ENCODE data around the gene PNMA8A. TPM values are rescaled to one million over a fixed set of nuclear protein-coding genes. Genes with fewer than 3 reads are reported as not detected.

Gene PNMA8A
- total RNA-seq, 6 experiments from 2014 or later = 8.6 to 13.1 (median 9.2) TPM

- Mint-ChIP-seq H3K4me3 (no peak overlapping the region), H3K4me1 (ENCODE audit: low read depth) (peaks cover 6% of the 10 kb centered on the region; the same call in 1 of the 2 replicates), H3K27ac (no peak overlapping the region), H3K27me3 (ENCODE audit: insufficient read depth) (peaks cover 12% of the 10 kb centered on the region), H3K9me3 (peaks cover 7% of the 10 kb centered on the region), H3K36me3 (ENCODE audit: low read depth) (peaks cover 7% of the 10 kb centered on the region)
- DNase-seq = no peak
- TF ChIP-seq CTCF (IDR thresholded peaks at IDR 0.05) = no peak
Measured at GRCh38 chr19:46454244-46454643, 17.1 kb downstream of the PNMA8A start.

- no peak overlapping the region for H3K4me3 Mint-ChIP-seq
- H3K36me3 Mint-ChIP-seq (ENCODE audit: low read depth) = peaks cover 8% of the 10 kb centered on the region
- H3K4me1 Mint-ChIP-seq (ENCODE audit: low read depth) = peaks cover 6% of the 10 kb centered on the region; the same call in 1 of the 2 replicates
- peaks cover 13% of the 10 kb centered on the region for H3K27me3 Mint-ChIP-seq (ENCODE audit: insufficient read depth)
- H3K27ac Mint-ChIP-seq = no peak overlapping the region
- DNase-seq = no peak
- H3K9me3 Mint-ChIP-seq = peaks cover 7% of the 10 kb centered on the region
- TF ChIP-seq CTCF (IDR thresholded peaks at IDR 0.05) = no peak
Measured at GRCh38 chr19:46453661-46454060, 17.7 kb downstream of the PNMA8A start.

- Mint-ChIP-seq H3K4me3 (no peak overlapping the region), H3K27me3 (ENCODE audit: insufficient read depth) (peaks cover 15% of the 10 kb centered on the region), H3K27ac (no peak overlapping the region), H3K9me3 (peaks cover 7% of the 10 kb centered on the region), H3K36me3 (ENCODE audit: low read depth) (peaks cover 8% of the 10 kb centered on the region), H3K4me1 (ENCODE audit: low read depth) (peaks cover 6% of the 10 kb centered on the region; the same call in 1 of the 2 replicates)
- no peak for DNase-seq
- TF ChIP-seq CTCF (IDR thresholded peaks at IDR 0.05) = no peak
Measured at GRCh38 chr19:46452186-46452585, 19.2 kb downstream of the PNMA8A start.

- Mint-ChIP-seq H3K27me3 (ENCODE audit: insufficient read depth) (peaks cover 18% of the 10 kb centered on the region), H3K4me3 (no peak overlapping the region), H3K36me3 (ENCODE audit: low read depth) (peaks cover 8% of the 10 kb centered on the region), H3K9me3 (peaks cover 7% of the 10 kb centered on the region), H3K4me1 (ENCODE audit: low read depth) (peaks cover 5% of the 10 kb centered on the region; the same call in 1 of the 2 replicates), H3K27ac (no peak overlapping the region)
- DNase-seq = no peak
- TF ChIP-seq CTCF (IDR thresholded peaks at IDR 0.05) = no peak
Measured at GRCh38 chr19:46451352-46451751, 20.0 kb downstream of the PNMA8A start.

GRCh38 chr19:46450737-46451136 lies 20.6 kb downstream of the PNMA8A start:
- no peak for DNase-seq
- TF ChIP-seq CTCF (IDR thresholded peaks at IDR 0.05) = no peak
- no peak overlapping the region for H3K27ac Mint-ChIP-seq
- H3K9me3 Mint-ChIP-seq = peaks cover 7% of the 10 kb centered on the region
- H3K4me3 Mint-ChIP-seq = no peak overlapping the region
- peaks cover 8% of the 10 kb centered on the region for H3K36me3 Mint-ChIP-seq (ENCODE audit: low read depth)
- peaks cover 18% of the 10 kb centered on the region for H3K27me3 Mint-ChIP-seq (ENCODE audit: insufficient read depth)
- no peaks in the 10 kb centered on the region for H3K4me1 Mint-ChIP-seq (ENCODE audit: low read depth)

- H3K4me1 Mint-ChIP-seq (ENCODE audit: low read depth) = no peaks in the 10 kb centered on the region
- no peak overlapping the region; the same call in 1 of the 2 replicates for H3K4me3 Mint-ChIP-seq
- H3K27ac Mint-ChIP-seq = no peak overlapping the region
- H3K36me3 Mint-ChIP-seq (ENCODE audit: low read depth) = peaks cover 8% of the 10 kb centered on the region
- no peak for DNase-seq
- peaks cover 18% of the 10 kb centered on the region for H3K27me3 Mint-ChIP-seq (ENCODE audit: insufficient read depth)
- TF ChIP-seq CTCF (IDR thresholded peaks at IDR 0.05) = no peak
- H3K9me3 Mint-ChIP-seq = peaks cover 7% of the 10 kb centered on the region
Measured at GRCh38 chr19:46449228-46449627, 22.1 kb downstream of the PNMA8A start.
